NCI-H345 treated with DMSO at 0.1 percent for 48 hours (cell line): ENCODE results near the gene ANKEF1.

Source experiments
- DNase-seq: peaks from one replicate; lab custom pipeline; 2025; ENCODE audit not compliant: unreplicated experiment; lab: John Stamatoyannopoulos, UW

Gene ANKEF1

GRCh38 chr20:10034717-10035571 is at the start of gene ANKEF1:
Gene ANKEF1, plus strand, starts transcription at chr20:10034987. Its CDS starts 3,315 bp downstream, at chr20:10038302.
- DNase-seq: peak; percentile 83

- no peak for DNase-seq
Measured at GRCh38 chr20:9985281-9985680, 49.5 kb upstream of the ANKEF1 start.

GRCh38 chr20:9985773-9986172 is 49.0 kb upstream of the ANKEF1 start:
- no peak for DNase-seq

- DNase-seq: no peak
Measured at GRCh38 chr20:9989066-9989724, 45.6 kb upstream of the ANKEF1 start.

GRCh38 chr20:9993137-9993536 is 41.6 kb upstream of the ANKEF1 start:
- no peak for DNase-seq

GRCh38 chr20:9994676-9995075 is 40.1 kb upstream of the ANKEF1 start:
- DNase-seq: no peak

- no peak for DNase-seq
Measured at GRCh38 chr20:9995510-9996272, 39.1 kb upstream of the ANKEF1 start.

- DNase-seq: no peak
Measured at GRCh38 chr20:9996944-9997343, 37.8 kb upstream of the ANKEF1 start.

GRCh38 chr20:9999645-10000044 is 35.1 kb upstream of the ANKEF1 start:
- DNase-seq: no peak

- no peak for DNase-seq
Measured at GRCh38 chr20:10002866-10003265, 31.9 kb upstream of the ANKEF1 start.

- DNase-seq: no peak
Measured at GRCh38 chr20:10004900-10005299, 29.9 kb upstream of the ANKEF1 start.

- DNase-seq: no peak
Measured at GRCh38 chr20:10005885-10006284, 28.9 kb upstream of the ANKEF1 start.

GRCh38 chr20:10006447-10007090 is 28.2 kb upstream of the ANKEF1 start:
- no peak for DNase-seq

- DNase-seq: no peak
Measured at GRCh38 chr20:10007158-10007557, 27.6 kb upstream of the ANKEF1 start.

GRCh38 chr20:10007747-10008146 is 27.0 kb upstream of the ANKEF1 start:
- DNase-seq: no peak

- no peak for DNase-seq
Measured at GRCh38 chr20:10012464-10012863, 22.3 kb upstream of the ANKEF1 start.

- DNase-seq: no peak
Measured at GRCh38 chr20:10014431-10014830, 20.4 kb upstream of the ANKEF1 start.

- DNase-seq: no peak
Measured at GRCh38 chr20:10020937-10021336, 13.8 kb upstream of the ANKEF1 start.

GRCh38 chr20:10022625-10023024 is 12.2 kb upstream of the ANKEF1 start:
- no peak for DNase-seq

GRCh38 chr20:10023911-10024310 is 10.9 kb upstream of the ANKEF1 start:
- no peak for DNase-seq
